Neural crest cell (in vitro differentiated cells): ENCODE data around the gene GLIS1. TPM values are rescaled to one million over a fixed set of nuclear protein-coding genes. Genes with fewer than 3 reads are reported as not detected.

Experiments used
- DNase-seq: peaks from one replicate; pipeline ENCODE4 v3.0.0; 2021; ENCODE audit warnings: low read depth, mixed read lengths, low spot score
- H3K27ac Mint-ChIP-seq: one replicate; pipeline ENCODE4 v1.8.0; 2021; ENCODE audit warnings: mild to moderate bottlenecking, mixed read lengths; ENCODE audit not compliant: unreplicated experiment
- H3K27me3 Mint-ChIP-seq: 2 replicates; pipeline ENCODE4 v1.8.0; 2021; ENCODE audit warnings: low read depth, mild to moderate bottlenecking, mixed read lengths
- H3K36me3 Mint-ChIP-seq: 2 replicates; pipeline ENCODE4 v1.8.0; 2021; ENCODE audit warnings: low read depth, mild to moderate bottlenecking, mixed read lengths
- H3K4me1 Mint-ChIP-seq: 2 replicates; pipeline ENCODE4 v1.8.0; 2021; ENCODE audit warnings: mixed read lengths
- H3K4me3 Mint-ChIP-seq: one replicate; pipeline ENCODE4 v1.8.0; 2021; ENCODE audit warnings: mild to moderate bottlenecking, mixed read lengths
- H3K9me3 Mint-ChIP-seq: 2 replicates; pipeline ENCODE4 v1.8.0; 2021; ENCODE audit warnings: mixed read lengths
- total RNA-seq: library from RNA; stranded (reverse); gene quantifications from 2 replicates; pipeline ENCODE4 v1.2.1, GENCODE V29; 2021
- TF ChIP-seq, protein P1 (sequence below): fragments of 200-600 bp; sonication (generic); conservative IDR thresholded peaks from 2 replicates; pipeline ENCODE4 v1.5.0; 2021; ENCODE audit warnings: antibody characterized with exemption, mild to moderate bottlenecking

The GLIS1 gene
- total RNA-seq, 1 donor from 2014 or later: not detected

DNA sequence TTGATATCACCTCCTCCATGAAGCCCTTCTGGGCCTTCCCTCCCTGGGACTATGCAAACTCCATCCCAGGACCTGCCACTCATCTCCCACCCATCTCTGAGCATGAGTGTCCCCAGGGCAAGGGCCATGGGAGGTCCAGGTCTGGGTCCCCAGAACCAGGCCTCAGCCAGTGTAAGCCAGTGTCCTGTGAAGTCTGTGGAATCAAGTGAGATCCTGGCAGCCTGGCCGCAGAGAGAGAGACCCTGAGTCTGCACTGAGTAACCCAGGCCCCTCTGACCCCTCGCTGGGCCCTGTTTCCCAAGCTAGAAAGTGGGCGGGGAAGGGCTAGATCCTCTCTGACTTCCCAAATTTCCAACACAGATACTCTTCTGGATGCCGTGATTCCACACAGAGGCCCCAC, 147.0 kb downstream of the GLIS1 start:
- no peaks in the 10 kb centered on the region for H3K9me3 Mint-ChIP-seq
- peaks cover 5% of the 10 kb centered on the region for H3K4me1 Mint-ChIP-seq
- H3K36me3 Mint-ChIP-seq: no peaks in the 10 kb centered on the region
- no peaks in the 10 kb centered on the region for H3K27me3 Mint-ChIP-seq
- DNase-seq: no peak
- no peak overlapping the region for H3K4me3 Mint-ChIP-seq
- H3K27ac Mint-ChIP-seq: no peak overlapping the region
- TF ChIP-seq, protein P1, sequence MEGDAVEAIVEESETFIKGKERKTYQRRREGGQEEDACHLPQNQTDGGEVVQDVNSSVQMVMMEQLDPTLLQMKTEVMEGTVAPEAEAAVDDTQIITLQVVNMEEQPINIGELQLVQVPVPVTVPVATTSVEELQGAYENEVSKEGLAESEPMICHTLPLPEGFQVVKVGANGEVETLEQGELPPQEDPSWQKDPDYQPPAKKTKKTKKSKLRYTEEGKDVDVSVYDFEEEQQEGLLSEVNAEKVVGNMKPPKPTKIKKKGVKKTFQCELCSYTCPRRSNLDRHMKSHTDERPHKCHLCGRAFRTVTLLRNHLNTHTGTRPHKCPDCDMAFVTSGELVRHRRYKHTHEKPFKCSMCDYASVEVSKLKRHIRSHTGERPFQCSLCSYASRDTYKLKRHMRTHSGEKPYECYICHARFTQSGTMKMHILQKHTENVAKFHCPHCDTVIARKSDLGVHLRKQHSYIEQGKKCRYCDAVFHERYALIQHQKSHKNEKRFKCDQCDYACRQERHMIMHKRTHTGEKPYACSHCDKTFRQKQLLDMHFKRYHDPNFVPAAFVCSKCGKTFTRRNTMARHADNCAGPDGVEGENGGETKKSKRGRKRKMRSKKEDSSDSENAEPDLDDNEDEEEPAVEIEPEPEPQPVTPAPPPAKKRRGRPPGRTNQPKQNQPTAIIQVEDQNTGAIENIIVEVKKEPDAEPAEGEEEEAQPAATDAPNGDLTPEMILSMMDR: no peak

DNA sequence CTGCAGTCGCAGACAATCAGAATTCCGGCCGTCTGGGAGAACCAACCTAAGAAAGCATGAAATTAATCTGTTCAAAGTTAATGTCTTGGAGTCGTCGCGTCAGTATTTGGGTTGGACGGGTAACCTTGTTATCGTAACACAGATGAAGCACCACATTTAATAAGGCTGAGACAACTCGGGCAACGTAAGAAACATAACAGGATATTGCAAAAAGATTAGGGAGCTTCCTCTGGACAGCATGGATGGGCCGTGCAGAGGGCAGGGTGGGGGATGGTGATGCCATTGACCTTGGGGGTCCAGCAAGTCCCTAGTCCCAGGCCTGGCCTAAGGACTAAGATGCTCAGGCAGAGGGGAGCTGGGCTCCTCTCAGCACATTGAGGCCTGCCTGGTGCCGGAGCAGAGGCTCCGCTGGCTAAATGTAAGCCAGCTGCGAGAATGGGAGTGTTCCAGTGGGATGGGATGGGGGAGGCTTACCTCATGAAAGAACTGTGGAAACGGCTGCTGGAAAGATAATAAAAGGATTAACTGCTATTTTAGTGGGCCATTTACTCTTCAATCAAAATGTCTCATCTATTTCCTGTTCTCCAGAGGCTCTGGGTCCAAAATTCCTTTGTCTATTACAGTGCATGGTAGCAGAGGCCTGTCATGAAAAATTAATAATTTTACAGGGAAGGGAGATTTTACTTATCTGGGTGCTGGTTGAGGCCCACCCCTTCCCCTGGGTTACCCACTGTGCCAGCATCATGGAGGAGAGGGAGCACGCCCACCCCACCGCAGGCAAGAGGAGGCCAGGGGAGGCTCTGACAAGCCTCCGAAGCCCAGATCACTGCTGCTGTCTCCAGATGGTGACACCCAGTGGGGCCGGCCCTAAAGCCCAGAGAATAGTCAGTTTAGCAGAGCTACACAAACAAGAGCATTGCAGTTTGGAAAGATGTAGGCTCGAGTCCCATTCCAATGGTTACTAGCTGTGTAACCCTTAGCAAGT, 148.1 kb downstream of the GLIS1 start:
- DNase-seq: no peak
- no peaks in the 10 kb centered on the region for H3K27me3 Mint-ChIP-seq
- H3K36me3 Mint-ChIP-seq: no peaks in the 10 kb centered on the region
- peaks cover 5% of the 10 kb centered on the region for H3K4me1 Mint-ChIP-seq
- H3K4me3 Mint-ChIP-seq: no peak overlapping the region
- no peaks in the 10 kb centered on the region for H3K9me3 Mint-ChIP-seq
- H3K27ac Mint-ChIP-seq: no peak overlapping the region
- TF ChIP-seq, protein P1: no peak

DNA sequence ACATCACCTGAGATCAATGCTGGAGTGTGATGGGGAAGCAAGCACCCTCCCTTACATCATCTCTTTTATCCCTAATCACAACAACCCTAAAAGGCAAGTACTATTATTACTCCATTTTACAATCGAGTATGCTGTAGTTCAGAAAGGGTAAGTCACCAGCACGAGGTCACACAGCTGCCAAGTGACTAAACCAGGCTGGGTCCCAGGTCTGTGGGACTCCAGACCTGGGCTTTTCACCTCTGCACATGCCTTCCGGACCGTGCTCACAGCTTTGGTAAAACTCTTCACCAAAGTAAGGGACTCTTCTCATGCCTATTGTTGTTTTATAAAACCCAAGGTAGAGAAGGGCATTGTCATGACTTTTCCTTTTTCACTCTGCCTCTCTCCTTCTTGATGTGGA, 148.9 kb downstream of the GLIS1 start:
- Mint-ChIP-seq H3K4me3 (no peak overlapping the region), H3K27ac (no peak overlapping the region), H3K4me1 (peaks cover 5% of the 10 kb centered on the region), H3K36me3 (no peaks in the 10 kb centered on the region), H3K27me3 (no peaks in the 10 kb centered on the region), H3K9me3 (no peaks in the 10 kb centered on the region)
- DNase-seq: no peak
- TF ChIP-seq, protein P1: no peak

DNA sequence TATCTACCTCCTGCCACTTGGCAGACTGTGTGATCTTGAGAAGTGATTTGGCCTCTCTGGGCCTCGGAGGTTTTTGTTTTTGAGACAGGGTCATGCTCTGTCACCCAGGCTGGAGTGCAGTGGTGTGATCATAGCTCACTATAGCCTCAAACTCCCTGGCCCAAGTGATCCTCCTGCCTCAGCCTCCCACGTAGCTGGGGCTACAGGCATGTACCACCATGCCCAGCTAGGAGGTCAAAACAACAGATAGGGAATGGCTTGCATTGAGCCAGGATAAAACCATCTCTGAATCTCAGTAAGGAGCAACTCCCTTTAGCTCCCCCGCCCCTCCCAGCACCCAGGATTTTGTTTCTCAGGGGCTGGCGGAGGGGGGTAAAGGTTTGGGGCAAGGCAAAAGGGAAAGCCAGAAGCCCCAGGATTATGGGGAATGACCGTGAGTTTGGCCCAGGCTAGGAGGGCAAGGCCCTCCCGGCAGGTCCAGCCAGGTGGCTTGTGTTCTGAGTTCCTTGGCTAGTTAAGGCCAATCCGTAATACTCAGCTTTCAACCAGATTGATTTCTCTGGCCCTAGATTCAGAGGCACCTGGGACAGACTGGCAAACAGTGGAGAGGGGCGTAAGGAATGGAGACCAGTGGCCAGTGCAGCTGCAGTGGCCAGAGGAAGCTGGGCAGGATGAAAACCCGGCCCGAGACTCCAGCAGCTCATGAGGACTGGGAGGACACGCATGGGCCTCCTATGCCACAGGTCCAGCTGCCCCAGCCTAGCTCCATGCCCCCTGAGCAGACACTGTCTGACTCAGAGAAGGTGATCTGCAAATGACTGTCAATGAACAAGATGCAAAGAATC, 149.7 kb downstream of the GLIS1 start:
- Mint-ChIP-seq H3K4me1 (peaks cover 5% of the 10 kb centered on the region), H3K27me3 (no peaks in the 10 kb centered on the region)
- DNase-seq: no peak

More for the DNA sequence above, 149.7 kb downstream of the GLIS1 start:
- Mint-ChIP-seq H3K36me3 (no peaks in the 10 kb centered on the region), H3K4me3 (no peak overlapping the region), H3K9me3 (no peaks in the 10 kb centered on the region), H3K27ac (no peak overlapping the region)
- TF ChIP-seq, protein P1: no peak
